ENCODE data around the gene ZNF79. TPM values are rescaled to one million over a fixed set of nuclear protein-coding genes. Genes with fewer than 3 reads are reported as not detected.

Gene ZNF79
- total RNA-seq, 2 donors from 2014 or later: 7.4 to 9.1 TPM

GRCh38 chr9:127384016-127384730 lies 40.0 kb upstream of the ZNF79 start:
- H3K27me3 Mint-ChIP-seq (ENCODE audit: insufficient read depth): peaks cover 3% of the 10 kb centered on the region
- H3K4me1 Mint-ChIP-seq: peaks cover 4% of the 10 kb centered on the region
- no peak overlapping the region for H3K27ac Mint-ChIP-seq
- no peak overlapping the region for H3K4me3 Mint-ChIP-seq
- no peak for TF ChIP-seq CTCF (conservative IDR thresholded peaks at IDR 0.05)
- Histone ChIP-seq H3K27me3 (ENCODE audit: control insufficient read depth, insufficient read depth, low read length, poor library complexity, severe bottlenecking) (no peaks in the 10 kb centered on the region), H3K9me3 (ENCODE audit: control insufficient read depth, low read length) (no peaks in the 10 kb centered on the region), H3K27ac (ENCODE audit: low read depth, low read length) (no peak overlapping the region), H3K4me1 (ENCODE audit: control insufficient read depth, insufficient read depth, low read length) (no peaks in the 10 kb centered on the region), H3K9ac (ENCODE audit: extremely low read depth, low read length, poor library complexity, severe bottlenecking) (no peak overlapping the region), H3K36me3 (ENCODE audit: control insufficient read depth, insufficient read depth, low read length) (no peaks in the 10 kb centered on the region), H3K4me3 (ENCODE audit: low read length) (no peak overlapping the region)
- WGBS, 2 experiments (ENCODE audit: insufficient coverage in 1 of 2, insufficient read length in 1 of 2): 88 to 94% methylated on average over 7 to 11 of the region's 11 CpGs
- H3K36me3 Mint-ChIP-seq (ENCODE audit: low read depth): no peaks in the 10 kb centered on the region
- H3K9me3 Mint-ChIP-seq: peaks cover 3% of the 10 kb centered on the region
- DNase-seq: no peak

GRCh38 chr9:127384901-127385300 lies 39.3 kb upstream of the ZNF79 start:
- H3K4me3 ChIP-seq (ENCODE audit: low read length): no peak overlapping the region
- WGBS, 2 experiments (ENCODE audit: insufficient coverage in 1 of 2, insufficient read length in 1 of 2): 91 to 92% methylated on average over 5 to 13 of the region's 13 CpGs
- Mint-ChIP-seq H3K4me3 (no peak overlapping the region), H3K4me1 (peaks cover 4% of the 10 kb centered on the region), H3K36me3 (ENCODE audit: low read depth) (no peaks in the 10 kb centered on the region), H3K27ac (no peak overlapping the region), H3K27me3 (ENCODE audit: insufficient read depth) (peaks cover 3% of the 10 kb centered on the region), H3K9me3 (no peaks in the 10 kb centered on the region)
- no peaks in the 10 kb centered on the region for H3K27me3 ChIP-seq (ENCODE audit: control insufficient read depth, insufficient read depth, low read length, poor library complexity, severe bottlenecking)
- no peaks in the 10 kb centered on the region for H3K9me3 ChIP-seq (ENCODE audit: control insufficient read depth, low read length)
- no peak overlapping the region for H3K27ac ChIP-seq (ENCODE audit: low read depth, low read length)
- peak; percentile 69 for TF ChIP-seq CTCF (conservative IDR thresholded peaks at IDR 0.05)
- peak; percentile 80 for DNase-seq
- H3K36me3 ChIP-seq (ENCODE audit: control insufficient read depth, insufficient read depth, low read length): no peaks in the 10 kb centered on the region
- H3K9ac ChIP-seq (ENCODE audit: extremely low read depth, low read length, poor library complexity, severe bottlenecking): no peak overlapping the region
- no peaks in the 10 kb centered on the region for H3K4me1 ChIP-seq (ENCODE audit: control insufficient read depth, insufficient read depth, low read length)

- H3K27ac ChIP-seq (ENCODE audit: low read depth, low read length): no peak overlapping the region
- H3K4me3 Mint-ChIP-seq: no peak overlapping the region
Observed at GRCh38 chr9:127386249-127386648, 37.9 kb upstream of the ZNF79 start.

More at GRCh38 chr9:127386249-127386648, 37.9 kb upstream of the ZNF79 start:
- H3K9me3 ChIP-seq (ENCODE audit: control insufficient read depth, low read length): no peaks in the 10 kb centered on the region
- no peak for DNase-seq
- H3K27me3 ChIP-seq (ENCODE audit: control insufficient read depth, insufficient read depth, low read length, poor library complexity, severe bottlenecking): no peaks in the 10 kb centered on the region
- Mint-ChIP-seq H3K4me1 (peaks cover 4% of the 10 kb centered on the region), H3K36me3 (ENCODE audit: low read depth) (no peaks in the 10 kb centered on the region), H3K27ac (no peak overlapping the region), H3K9me3 (no peaks in the 10 kb centered on the region), H3K27me3 (ENCODE audit: insufficient read depth) (peaks cover 5% of the 10 kb centered on the region)
- no peaks in the 10 kb centered on the region for H3K4me1 ChIP-seq (ENCODE audit: control insufficient read depth, insufficient read depth, low read length)
- no peak overlapping the region for H3K4me3 ChIP-seq (ENCODE audit: low read length)
- no peak for TF ChIP-seq CTCF (conservative IDR thresholded peaks at IDR 0.05)
- no peaks in the 10 kb centered on the region for H3K36me3 ChIP-seq (ENCODE audit: control insufficient read depth, insufficient read depth, low read length)
- H3K9ac ChIP-seq (ENCODE audit: extremely low read depth, low read length, poor library complexity, severe bottlenecking): no peak overlapping the region
- WGBS, 2 experiments (ENCODE audit: insufficient coverage in 1 of 2, insufficient read length in 1 of 2): 80 to 82% methylated on average over 4 of the region's 4 CpGs

Data from endodermal cell (in vitro differentiated cells).